Erythroblast (primary cell): Measurements from ENCODE around the gene ING3.

Experiments
- GATA1 ChIP-seq: IDR thresholded peaks from 2 replicates; pipeline ENCODE4 v1.6.1; 2011; ENCODE audit warnings: low read depth, mild to moderate bottlenecking, control low read depth, low read length, moderate library complexity
- POLR2A ChIP-seq: IDR thresholded peaks from 2 replicates; pipeline ENCODE4 v1.6.1; 2011; ENCODE audit warnings: mild to moderate bottlenecking, low read length

- TF ChIP-seq POLR2A (no peak), GATA1 (no peak)
Measured at GRCh38 chr7:120988591-120989256, 38.1 kb downstream of the ING3 start, which contains the start of gene CPED1.
